Transverse colon (tissue), 4 donors: ENCODE measurements around the gene MMEL1. TPM values are rescaled to one million over a fixed set of nuclear protein-coding genes. Genes with fewer than 3 reads are reported as not detected.

ENCODE experiments used
- DNase-seq: peaks from one replicate; pipeline ENCODE4 v3.0.0-alpha.2; 2019
- H3K27ac ChIP-seq, 4 donors: fragments of 200-600 bp; sonication (generic); 2 replicates each; pipeline ENCODE4 v1.5.1; 2016 to 2018; ENCODE audit warnings: inconsistent platforms in 4 of 4
- H3K27me3 ChIP-seq: fragments of 200-600 bp; sonication (generic); 2 replicates; pipeline ENCODE4 v1.5.1; 2017; ENCODE audit warnings: inconsistent platforms
- H3K36me3 ChIP-seq, 4 donors: fragments of 200-600 bp; sonication (generic); 2 replicates each; pipeline ENCODE4 v1.5.1; 2017 to 2019; ENCODE audit warnings: inconsistent platforms in 4 of 4
- H3K4me1 ChIP-seq, 4 donors: fragments of 200-600 bp; sonication (generic); 2 replicates each; pipeline ENCODE4 v1.5.1; 2017 to 2020; ENCODE audit warnings: inconsistent platforms in 4 of 4
- H3K4me3 ChIP-seq, 4 donors: fragments of 200-600 bp; sonication (generic); 1 replicate in 1 of 4; 2 replicates in 3 of 4; pipeline versions ENCODE4 v1.5.1 to v1.6.1; 2017 to 2019; ENCODE audit warnings: inconsistent platforms in 4 of 4
- H3K9me3 ChIP-seq, 2 donors: fragments of 200-600 bp; sonication (generic); 2 replicates each; pipeline ENCODE4 v1.5.1; 2017 to 2019; ENCODE audit warnings: inconsistent platforms in 2 of 2
- CTCF ChIP-seq, 5 experiments: fragments of 200-600 bp in 3 of 5; fragments of 450-650 bp in 2 of 5; sonication (generic) in 3 of 5; IDR thresholded peaks; 1 replicate in 2 of 5; 2 replicates in 3 of 5; pipeline ENCODE4 v1.5.1; 2016 to 2017; ENCODE audit warnings: antibody characterized with exemption in 5 of 5, inconsistent platforms in 3 of 5, mild to moderate bottlenecking in 2 of 5, moderate library complexity in 1 of 5
- EP300 ChIP-seq: sonication (generic); formaldehyde crosslinking; IDR thresholded peaks from one replicate; pipeline ENCODE4 v1.6.1; 2017; ENCODE audit warnings: antibody characterized with exemption, low read depth
- POLR2A ChIP-seq: fragments of 450-650 bp; IDR thresholded peaks from one replicate; pipeline ENCODE4 v1.6.1; 2016; ENCODE audit warnings: antibody characterized with exemption, mild to moderate bottlenecking, moderate library complexity
- POLR2AphosphoS5 ChIP-seq, 3 donors: sonication (generic); formaldehyde crosslinking; IDR thresholded peaks; one replicate each; pipeline ENCODE4 v1.6.1; 2016; ENCODE audit warnings: antibody characterized with exemption in 3 of 3
- WGBS, 2 donors: methylation state at CpG; one replicate each; pipeline ENCODE4 v1.1.5; 2018; ENCODE audit warnings: low coverage in 1 of 2; 5-methylcytosine and 5-hydroxymethylcytosine counted together
- in situ Hi-C, 4 donors: fragments of 200-750 bp; cut with MboI; loops; one replicate each; pipeline versions ENCODE4 v1.15.0 to v1.15.1; 2017; ENCODE audit warnings: low sequenced_read_pairs in 3 of 4, low pct_ligation_motif_present in 1 of 4, low pct_unique_long_range_greater_than_20kb in 1 of 4
- intact Hi-C: fragments of 100-400 bp; cut with DNase I; formaldehyde crosslinking; loops from one replicate; pipeline ENCODE4 v1.15.1; 2023; ENCODE audit warnings: low total_unique reads
- total RNA-seq, 4 donors: library from RNA; depleted of rRNA; stranded (reverse); fragments of >200 nt; gene quantifications; one replicate each; pipeline ENCODE4 v1.1.0, GENCODE V29; 2016

The MMEL1 gene
- total RNA-seq, 4 donors from 2014 or later, result 10.5 to 16.7 (median 12.4) TPM; not detected in 1

DNA sequence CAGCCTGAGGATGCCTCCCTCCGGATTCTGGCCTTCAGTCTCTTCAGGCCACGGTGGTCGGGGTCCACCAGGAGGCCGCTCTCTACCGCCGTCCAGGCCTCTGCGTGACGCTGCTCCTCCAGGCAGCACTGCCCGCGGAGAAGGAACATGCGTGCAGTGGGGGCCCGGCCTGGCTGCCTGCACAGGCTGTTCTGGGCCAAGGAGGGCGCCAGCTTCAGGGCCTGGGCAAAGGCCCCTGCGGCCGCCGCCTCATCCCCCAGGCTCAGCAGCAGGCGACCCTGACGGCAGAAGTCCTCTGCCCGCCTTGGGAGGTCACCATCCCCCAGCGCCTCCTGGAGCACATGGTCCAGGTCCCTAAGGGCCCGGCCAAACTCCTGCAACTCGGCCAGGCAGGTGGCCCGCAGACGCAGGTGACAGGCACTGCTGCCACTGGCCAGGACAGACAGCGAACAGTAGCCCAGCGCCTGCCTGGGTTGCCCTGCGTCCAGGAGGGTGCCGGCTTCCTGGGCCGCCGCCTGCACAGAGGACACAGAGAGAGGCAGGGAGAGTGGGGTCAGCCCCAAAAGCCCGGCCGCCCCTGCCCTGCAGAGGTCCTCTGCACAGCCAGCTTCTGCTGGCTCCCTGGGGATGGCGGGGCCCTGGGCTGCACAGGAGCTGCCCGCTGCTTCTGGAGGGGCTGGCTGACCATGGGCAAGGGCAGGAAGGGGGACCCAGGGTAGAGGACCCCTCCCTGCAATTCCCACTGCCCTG, 8.7 kb upstream of the MMEL1 start:
- DNase-seq, result no peak
- 83% methylated on average over 27 of the region's 34 CpGs; no CpG with 5 or more reads in 1 of the 2 donors for WGBS, 2 donors

DNA sequence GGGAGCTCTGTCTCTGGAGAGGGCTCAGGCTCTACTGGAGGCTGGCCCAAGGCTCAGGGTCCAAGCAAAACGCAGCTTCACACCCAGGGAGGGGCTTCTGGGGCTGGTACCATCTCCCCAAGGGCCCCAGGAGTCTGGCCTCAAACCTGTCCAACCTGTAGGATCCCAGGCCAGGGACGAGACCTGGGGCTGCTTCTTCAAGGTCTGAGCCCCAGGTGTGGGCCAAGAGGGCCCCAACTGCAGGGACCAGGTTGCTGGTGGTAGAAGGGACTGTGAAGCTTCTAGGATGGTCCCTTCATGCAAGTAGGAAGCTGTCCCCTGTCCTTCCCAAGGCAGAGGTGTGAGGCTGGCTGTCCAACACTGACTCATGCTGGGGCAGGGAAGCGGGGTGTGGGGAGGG, 7.8 kb upstream of the MMEL1 start:
- TF ChIP-seq POLR2AphosphoS5 (IDR thresholded peaks at IDR 0.05), result no peak
- no peak for TF ChIP-seq POLR2A
- TF ChIP-seq EP300, result no peak
- no peak for TF ChIP-seq CTCF (IDR thresholded peaks at IDR 0.05)
- in situ Hi-C loops, result loop anchor here in 2 of 4 donors (10.0 to 25.0 kb wide), 2 partner anchors 226 to 228 kb away; partner anchors contain the start of gene PEX10 (in 2 of the 2)
- DNase-seq, result no peak

More for the DNA sequence above, 8.7 kb upstream of the MMEL1 start:
- H3K36me3 ChIP-seq, result no peaks in the 10 kb centered on the region
- no peak for TF ChIP-seq EP300
- no peak for TF ChIP-seq CTCF (IDR thresholded peaks at IDR 0.05)
- TF ChIP-seq POLR2A, result no peak
- TF ChIP-seq POLR2AphosphoS5 (IDR thresholded peaks at IDR 0.05), result no peak
- H3K9me3 ChIP-seq, result peaks cover 0 to 7% of the 10 kb centered on the region in 2 donors
- peak overlapping the region in 3 of 4 donors; percentile 67 to 93 (median 92) for H3K4me3 ChIP-seq
- H3K27me3 ChIP-seq, result peaks cover 9% of the 10 kb centered on the region
- in situ Hi-C loops, result loop anchor here in 2 of 4 donors (10.0 to 25.0 kb wide), 2 partner anchors 227 to 229 kb away; partner anchors contain the start of gene PEX10 (in 2 of the 2)
- intact Hi-C loops, result no loop called here
- peak overlapping the region in 1 of 4 donors; percentile 84 for H3K27ac ChIP-seq
- peaks cover 11 to 19% (median 17%) of the 10 kb centered on the region in 4 donors for H3K4me1 ChIP-seq

DNA sequence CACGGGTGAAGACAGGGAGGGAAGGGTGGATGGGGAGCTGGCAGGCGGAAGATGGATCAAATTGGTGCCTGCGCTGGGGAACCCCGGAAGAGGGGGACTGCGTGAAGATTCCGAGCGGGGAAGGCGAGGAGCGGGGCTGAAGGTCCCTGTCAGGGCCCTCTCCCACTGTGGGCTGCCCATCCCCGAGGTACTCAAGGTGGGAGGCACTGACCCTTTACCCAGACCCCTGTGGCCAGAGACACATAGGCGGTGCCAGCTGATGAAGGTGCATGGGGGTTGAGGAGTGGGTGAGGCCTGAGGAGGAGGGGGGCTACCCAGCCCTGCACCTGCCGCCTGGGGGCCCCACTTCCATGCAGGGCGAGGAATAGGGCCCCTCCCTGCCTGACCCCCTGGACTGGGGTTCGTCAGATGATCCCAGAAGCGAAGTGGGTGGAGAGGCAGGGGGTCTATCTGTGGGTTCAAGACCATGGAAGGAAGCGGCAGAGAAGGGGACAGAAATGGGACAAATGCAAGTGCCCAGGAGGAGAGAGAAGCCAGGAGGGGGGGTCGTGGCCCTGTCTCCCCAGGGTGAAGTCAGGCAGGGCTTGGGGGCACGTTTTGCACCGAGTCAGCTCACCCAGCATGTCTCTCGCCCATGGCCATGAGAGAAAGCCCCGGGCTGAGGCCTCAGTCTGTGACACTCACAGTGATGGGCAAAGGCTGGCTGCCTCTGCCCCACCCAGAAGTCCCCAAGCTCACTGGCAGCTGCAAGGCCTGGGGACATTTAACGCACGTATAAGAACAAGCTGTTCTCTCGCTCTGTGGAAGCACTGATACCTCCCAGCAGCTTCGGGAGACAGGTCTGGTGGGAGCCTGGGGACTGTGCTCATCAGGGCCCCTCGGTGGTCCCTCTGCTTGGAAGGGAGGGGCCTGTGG, 7.0 kb upstream of the MMEL1 start:
- peaks cover 11 to 19% (median 17%) of the 10 kb centered on the region in 4 donors for H3K4me1 ChIP-seq
- H3K36me3 ChIP-seq, result no peaks in the 10 kb centered on the region
- intact Hi-C loops (no loop called here), in situ Hi-C loops (loop anchor here in 2 of 4 donors (10.0 to 25.0 kb wide), 2 partner anchors 225 to 228 kb away; partner anchors contain the start of gene PEX10 (in 2 of the 2))
- H3K4me3 ChIP-seq, result no peak overlapping the region
- peaks cover 22% of the 10 kb centered on the region for H3K27me3 ChIP-seq
- TF ChIP-seq POLR2A (no peak), POLR2AphosphoS5 (IDR thresholded peaks at IDR 0.05) (no peak)
- peaks cover 0 to 5% of the 10 kb centered on the region in 2 donors for H3K9me3 ChIP-seq
- no peak for DNase-seq
- H3K27ac ChIP-seq, result no peak overlapping the region
- WGBS, 2 donors, result 40 to 65% methylated on average over 3 to 26 of the region's 26 CpGs

More for the DNA sequence above, 7.8 kb upstream of the MMEL1 start:
- H3K9me3 ChIP-seq, result peaks cover 0 to 5% of the 10 kb centered on the region in 2 donors
- intact Hi-C loops, result no loop called here
- H3K27ac ChIP-seq, result no peak overlapping the region
- H3K27me3 ChIP-seq, result peaks cover 16% of the 10 kb centered on the region
- peaks cover 11 to 19% (median 17%) of the 10 kb centered on the region in 4 donors for H3K4me1 ChIP-seq
- 63% methylated on average over 1 of the region's 3 CpGs; no CpG with 5 or more reads in 1 of the 2 donors for WGBS, 2 donors
- no peak overlapping the region for H3K4me3 ChIP-seq
- H3K36me3 ChIP-seq, result no peaks in the 10 kb centered on the region

DNA sequence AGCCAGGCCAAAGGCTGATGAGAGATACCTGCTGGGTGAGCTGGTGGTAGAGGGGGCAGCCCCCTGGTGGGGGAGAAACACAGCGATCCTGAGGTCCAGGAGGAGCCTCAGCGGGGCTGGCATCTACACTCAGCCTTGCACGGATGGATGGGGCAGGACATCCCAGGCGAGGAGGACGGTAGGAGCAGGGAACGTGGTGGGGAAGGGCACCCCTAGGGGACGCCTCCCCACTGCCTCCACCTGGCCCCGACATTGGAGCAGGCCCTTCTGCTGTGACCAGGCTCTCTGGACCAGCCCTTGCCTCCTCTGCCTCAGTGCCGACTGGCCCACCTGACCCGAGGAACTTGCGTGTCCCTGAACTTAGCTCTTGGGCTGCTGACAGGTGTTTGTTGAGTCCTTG, 6.4 kb upstream of the MMEL1 start:
- H3K27ac ChIP-seq, result no peak overlapping the region
- in situ Hi-C loops (loop anchor here in 1 of 4 donors (25.0 kb wide), 1 partner anchor 227 kb away; the partner anchor contains the start of gene PEX10), intact Hi-C loops (no loop called here)
- TF ChIP-seq EP300 (no peak), CTCF (IDR thresholded peaks at IDR 0.05) (no peak), POLR2AphosphoS5 (IDR thresholded peaks at IDR 0.05) (no peak), POLR2A (no peak)
- no peak overlapping the region for H3K4me3 ChIP-seq
- H3K9me3 ChIP-seq, result peaks cover 0 to 5% of the 10 kb centered on the region in 2 donors
- peaks cover 24% of the 10 kb centered on the region for H3K27me3 ChIP-seq
- WGBS, 2 donors, result 31% methylated on average over 11 of the region's 11 CpGs; no CpG with 5 or more reads in 1 of the 2 donors
- DNase-seq, result no peak
- peaks cover 11 to 19% (median 17%) of the 10 kb centered on the region in 4 donors for H3K4me1 ChIP-seq
- H3K36me3 ChIP-seq, result no peaks in the 10 kb centered on the region
